ENCODE measurements around the gene DAO.
A peak's percentile ranks its signal among the peaks of the same experiment; 100 is the strongest.

Gene DAO

GRCh38 chr12:108928695-108929094 lies 48.8 kb downstream of the DAO start:
- no peak for DNase-seq

DNA sequence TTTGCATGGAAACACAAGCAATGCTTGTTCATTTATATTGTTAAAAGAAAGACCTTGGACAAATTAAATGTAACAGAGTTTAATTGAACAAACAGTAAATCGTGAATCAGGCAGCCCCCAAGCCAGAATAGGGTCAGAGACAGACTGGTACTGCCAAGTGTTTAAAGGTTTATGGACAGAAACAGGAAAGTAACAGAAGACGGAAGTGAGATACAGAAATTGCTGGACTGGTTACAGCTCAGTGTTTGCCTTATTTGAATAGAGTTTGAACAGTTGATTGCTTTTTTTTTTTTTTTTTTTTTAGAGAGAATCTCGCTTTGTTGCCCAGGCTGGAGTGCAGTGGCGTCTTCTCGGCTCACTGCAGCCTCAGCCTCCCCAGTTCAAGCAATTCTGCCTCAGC lies 50.3 kb downstream of the DAO start:
- no peak for DNase-seq

DNA sequence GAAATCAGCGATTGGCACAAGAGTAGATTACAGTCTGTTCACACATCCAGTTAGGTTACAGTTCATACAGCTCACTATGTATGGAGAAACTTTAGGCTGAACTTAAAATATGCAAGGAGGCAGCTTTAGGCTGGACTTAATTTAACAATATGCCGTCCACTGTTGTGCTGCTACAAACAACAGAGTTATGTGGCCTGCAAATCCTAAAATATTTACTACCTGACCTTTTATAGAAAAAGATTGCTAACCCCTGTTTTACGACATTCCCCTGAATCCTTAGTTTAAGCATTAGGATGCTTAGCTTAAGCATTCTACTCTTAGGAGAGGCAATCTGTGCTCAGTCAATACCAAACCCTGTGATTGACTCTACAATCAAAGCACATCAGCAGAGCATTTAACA lies 50.9 kb downstream of the DAO start:
- no peak for DNase-seq

GRCh38 chr12:108933949-108934348 lies 54.1 kb downstream of the DAO start:
- no peak for DNase-seq

DNA sequence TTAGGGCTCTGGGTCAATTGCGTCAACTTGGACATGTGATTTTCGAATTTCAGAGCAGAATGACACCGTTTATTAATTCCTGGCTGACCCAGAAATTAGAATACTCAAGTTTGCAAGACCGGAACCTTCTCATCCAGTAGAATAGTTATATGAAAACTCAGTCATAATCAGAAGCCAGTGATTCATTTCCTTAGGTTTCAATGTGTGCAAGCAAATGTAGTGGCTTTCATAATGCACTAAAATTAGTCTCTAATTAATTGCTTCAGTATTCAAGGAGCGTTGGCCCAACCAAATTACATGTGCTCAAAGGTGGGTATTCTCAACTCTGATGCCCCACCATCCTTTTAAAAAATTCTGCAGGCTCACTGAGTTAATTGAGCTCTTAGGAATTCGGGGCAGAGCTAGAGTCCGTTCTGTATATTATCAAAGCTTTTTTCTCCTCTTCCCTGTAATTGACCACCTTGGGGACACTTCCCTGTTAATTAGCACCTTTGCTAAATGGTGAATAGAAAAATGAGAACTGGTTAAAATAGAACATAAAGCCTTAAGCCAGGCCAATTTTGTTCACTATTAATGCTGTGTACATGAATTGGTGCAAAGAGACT lies 55.4 kb downstream of the DAO start:
- no peak for DNase-seq

GRCh38 chr12:108938247-108938924 lies 58.5 kb downstream of the DAO start:
- no peak for DNase-seq

- peak; percentile 24 for DNase-seq
Observed at GRCh38 chr12:108939594-108939993, 59.7 kb downstream of the DAO start.

GRCh38 chr12:108940138-108940537 lies 60.2 kb downstream of the DAO start:
- DNase-seq, result no peak

DNA sequence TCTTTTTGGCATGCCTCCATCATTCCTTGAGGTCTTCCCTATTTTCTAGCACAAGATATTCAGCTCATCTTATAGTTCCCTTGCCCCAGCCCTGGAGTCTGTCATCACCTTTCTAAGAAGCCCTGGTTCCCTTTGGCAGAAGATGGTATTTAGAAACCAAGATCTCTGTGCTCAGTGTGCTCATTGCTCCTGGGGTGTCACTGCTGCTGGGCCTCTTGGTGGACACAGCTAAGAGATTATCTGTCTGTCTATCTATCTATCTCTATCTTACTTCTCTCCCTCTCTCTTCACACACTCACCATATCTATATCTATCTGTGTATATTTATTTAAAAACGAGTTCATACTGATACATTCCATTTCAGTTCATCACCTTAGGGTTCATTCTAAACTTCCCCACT lies 67.2 kb downstream of the DAO start:
- DNase-seq, result no peak

DNA sequence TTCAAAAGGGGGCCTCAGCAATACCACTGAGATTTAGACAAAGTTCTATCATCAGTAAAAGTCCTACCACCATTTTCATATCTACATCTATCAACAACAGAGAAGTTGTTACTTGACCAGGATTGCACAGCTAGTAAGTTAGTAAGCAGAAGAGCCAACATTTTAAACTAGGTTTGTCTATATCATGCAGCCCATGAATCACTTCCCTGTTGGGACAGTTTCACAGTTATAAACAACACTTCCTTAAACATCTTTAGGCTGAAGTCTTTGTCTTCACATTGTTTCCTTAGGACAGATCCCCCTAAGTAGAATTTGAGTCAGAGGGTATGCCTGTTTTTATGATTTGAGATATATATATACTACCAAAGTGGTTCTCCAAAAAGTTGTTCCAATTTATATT lies 68.5 kb downstream of the DAO start:
- DNase-seq, result no peak

- DNase-seq, result no peak
Observed at GRCh38 chr12:108949976-108950375, 70.1 kb downstream of the DAO start.

Data from stimulated activated CD8-positive, alpha-beta memory T cell treated with anti-CD3 and anti-CD28 coated beads, Interleukin-4, amount 100 ng/mL, for 48 hours (primary cell).